Right kidney (tissue), 1 donor: ENCODE data around the gene NXPE4.
"Not testable (repeated sequence)": the region's sequence is repeated elsewhere in the genome, so short reads cannot be mapped to it uniquely, and the experiment has no call there.

Experiments used
- DNase-seq: peaks from one replicate; pipeline ENCODE4 v3.0.0-alpha.2; 2016

NXPE4 gene

GRCh38 chr11:114610550-114610949, 15.0 kb upstream of the NXPE4 start:
- no peak for DNase-seq

GRCh38 chr11:114609429-114609828, 13.8 kb upstream of the NXPE4 start:
- no peak for DNase-seq

GRCh38 chr11:114608605-114609004, 13.0 kb upstream of the NXPE4 start:
- DNase-seq: not testable (repeated sequence)

- no peak for DNase-seq
These were observed 12.3 kb upstream of the NXPE4 start for GRCh38 chr11:114607753-114608459.

GRCh38 chr11:114606802-114607075, 11.2 kb upstream of the NXPE4 start:
- not testable (repeated sequence) for DNase-seq

GRCh38 chr11:114606003-114606801, 10.6 kb upstream of the NXPE4 start:
- no peak for DNase-seq

GRCh38 chr11:114605370-114605769, 9.8 kb upstream of the NXPE4 start:
- DNase-seq: no peak

- no peak for DNase-seq
These were observed 9.3 kb upstream of the NXPE4 start for GRCh38 chr11:114604886-114605285.

- no peak for DNase-seq
These were observed 8.7 kb upstream of the NXPE4 start for GRCh38 chr11:114604179-114604813.

- not testable (repeated sequence) for DNase-seq
These were observed 7.6 kb upstream of the NXPE4 start for GRCh38 chr11:114603151-114603550.

- DNase-seq: no peak
These were observed 2.9 kb upstream of the NXPE4 start for GRCh38 chr11:114598461-114598860.

GRCh38 chr11:114596175-114596919, 761 bp upstream of the NXPE4 start:
- DNase-seq: no peak

- no peak for DNase-seq
These were observed 883 bp downstream of the NXPE4 start for GRCh38 chr11:114594703-114595102.

- no peak for DNase-seq
These were observed 8.1 kb downstream of the NXPE4 start for GRCh38 chr11:114587398-114587953.

GRCh38 chr11:114586797-114587196, 8.8 kb downstream of the NXPE4 start:
- no peak for DNase-seq

- DNase-seq: no peak
These were observed 23.9 kb downstream of the NXPE4 start for GRCh38 chr11:114571712-114572111.

GRCh38 chr11:114569801-114570200, 25.8 kb downstream of the NXPE4 start:
- DNase-seq: no peak

GRCh38 chr11:114566276-114566675, 29.3 kb downstream of the NXPE4 start:
- DNase-seq: no peak

- DNase-seq: no peak
These were observed 30.8 kb downstream of the NXPE4 start for GRCh38 chr11:114564831-114565230.

- DNase-seq: no peak
These were observed 32.5 kb downstream of the NXPE4 start for GRCh38 chr11:114563077-114563476.

GRCh38 chr11:114562166-114562916, 33.2 kb downstream of the NXPE4 start:
- no peak for DNase-seq
